Keratinocyte (primary cell): Measurements from ENCODE around the gene SMG6.

Experiments used
- EZH2 ChIP-seq: IDR thresholded peaks from one replicate; pipeline ENCODE4 v1.6.1; 2012; ENCODE audit warnings: inconsistent platforms, mild to moderate bottlenecking, low read length, moderate library complexity
- TF ChIP-seq, protein P1 (sequence below), 3 experiments: IDR thresholded peaks in 1 of 3; conservative IDR thresholded peaks in 1 of 3; optimal IDR thresholded peaks in 1 of 3; 2 replicates in 2 of 3; 3 replicates in 1 of 3; pipeline versions ENCODE3 to v1.5.1; 2011; ENCODE audit warnings: low read length in 3 of 3, mild to moderate bottlenecking in 3 of 3, moderate library complexity in 2 of 3, control low read depth in 1 of 3, inconsistent platforms in 1 of 3; ENCODE audit not compliant: insufficient read depth in 2 of 3; ENCODE audit errors: extremely low read depth in 1 of 3

DNA sequence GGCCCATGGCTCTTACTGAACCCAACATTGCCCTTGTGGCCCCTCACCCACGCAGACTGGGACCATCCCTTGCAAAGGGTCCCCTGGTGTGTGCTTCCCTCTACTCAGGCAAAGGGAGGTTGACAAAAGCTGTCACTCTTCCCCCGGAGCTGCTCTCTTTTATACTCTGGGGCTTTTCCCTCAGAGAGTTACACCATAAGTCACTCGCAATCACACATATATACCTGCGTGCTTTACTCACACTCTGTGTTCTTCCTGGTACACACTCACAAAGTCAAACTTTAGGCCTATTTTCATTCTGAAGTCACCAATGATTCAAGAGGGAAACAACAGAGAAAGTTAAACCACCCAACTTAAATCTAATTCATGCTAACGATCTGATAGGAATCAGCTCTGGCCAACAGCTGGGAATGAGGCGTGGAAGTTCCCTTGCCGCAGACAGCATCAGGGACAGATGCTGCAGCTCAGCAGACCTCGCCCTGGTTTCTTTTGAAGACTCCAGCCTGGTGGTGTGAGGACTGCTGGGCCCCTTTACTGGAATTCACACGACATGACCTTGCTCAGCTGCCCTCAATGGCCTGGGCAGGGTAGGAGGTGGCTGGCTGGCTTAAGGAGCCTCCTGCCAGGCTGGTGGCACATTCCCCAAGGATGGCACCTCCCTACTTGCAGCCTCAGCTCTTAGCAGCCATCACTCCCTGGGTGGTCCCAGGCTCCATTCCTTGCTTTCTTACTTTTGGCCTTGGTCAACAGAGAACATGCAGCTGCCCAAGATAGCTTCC is 221.4 kb downstream of the SMG6 start:
- TF ChIP-seq, protein P1, sequence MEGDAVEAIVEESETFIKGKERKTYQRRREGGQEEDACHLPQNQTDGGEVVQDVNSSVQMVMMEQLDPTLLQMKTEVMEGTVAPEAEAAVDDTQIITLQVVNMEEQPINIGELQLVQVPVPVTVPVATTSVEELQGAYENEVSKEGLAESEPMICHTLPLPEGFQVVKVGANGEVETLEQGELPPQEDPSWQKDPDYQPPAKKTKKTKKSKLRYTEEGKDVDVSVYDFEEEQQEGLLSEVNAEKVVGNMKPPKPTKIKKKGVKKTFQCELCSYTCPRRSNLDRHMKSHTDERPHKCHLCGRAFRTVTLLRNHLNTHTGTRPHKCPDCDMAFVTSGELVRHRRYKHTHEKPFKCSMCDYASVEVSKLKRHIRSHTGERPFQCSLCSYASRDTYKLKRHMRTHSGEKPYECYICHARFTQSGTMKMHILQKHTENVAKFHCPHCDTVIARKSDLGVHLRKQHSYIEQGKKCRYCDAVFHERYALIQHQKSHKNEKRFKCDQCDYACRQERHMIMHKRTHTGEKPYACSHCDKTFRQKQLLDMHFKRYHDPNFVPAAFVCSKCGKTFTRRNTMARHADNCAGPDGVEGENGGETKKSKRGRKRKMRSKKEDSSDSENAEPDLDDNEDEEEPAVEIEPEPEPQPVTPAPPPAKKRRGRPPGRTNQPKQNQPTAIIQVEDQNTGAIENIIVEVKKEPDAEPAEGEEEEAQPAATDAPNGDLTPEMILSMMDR (optimal IDR thresholded peaks at IDR 0.05 in 1 of 3, IDR thresholded peaks at IDR 0.05 in 1 of 3, conservative IDR thresholded peaks at IDR 0.05 in 1 of 3; ENCODE audit: extremely low read depth in 1 of 3, insufficient read depth in 2 of 3, low read length in 3 of 3), result no peak
- no peak for TF ChIP-seq EZH2
